ENCODE measurements around the gene BSG. TPM values are rescaled to one million over a fixed set of nuclear protein-coding genes. Genes with fewer than 3 reads are reported as not detected.

BSG gene
- total and polyA plus RNA-seq, 8 donors: 259 to 457 (median 328) TPM

DNA sequence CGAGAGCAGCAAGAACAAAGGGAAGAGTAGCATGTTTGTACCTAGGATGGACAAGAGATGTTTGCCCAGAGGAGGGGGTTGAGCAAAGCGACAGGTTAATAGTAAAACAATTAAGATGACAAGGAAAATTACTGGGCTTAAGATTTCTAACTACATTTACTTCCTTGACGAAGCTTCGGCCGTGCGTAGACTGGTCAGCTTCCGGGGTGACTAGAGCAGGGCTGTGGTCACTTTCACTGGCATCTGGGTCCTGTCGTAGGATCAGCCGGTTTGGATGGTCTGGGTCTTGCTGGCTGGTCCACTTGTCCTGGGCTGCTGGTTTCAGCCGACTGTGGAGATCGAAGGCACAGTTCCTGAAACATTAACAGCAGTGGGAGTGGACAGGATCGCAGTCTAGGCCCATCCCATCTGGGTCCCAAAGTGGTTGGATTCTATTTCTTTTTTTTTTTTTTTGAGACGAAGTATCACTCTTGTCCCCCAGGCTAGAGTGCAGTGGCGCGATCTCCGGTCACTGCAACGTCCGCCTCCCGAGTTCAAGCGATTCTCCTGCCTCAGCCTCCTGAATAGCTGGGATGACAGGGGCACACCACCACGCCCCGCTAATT, 5.0 kb upstream of the BSG start:
- no peaks in the 10 kb centered on the region for H3K9me3 ChIP-seq
- no peak for TF ChIP-seq CTCF (IDR thresholded peaks at IDR 0.05)
- H3K36me3 ChIP-seq: no peaks in the 10 kb centered on the region
- no peak for ATAC-seq
- peaks cover 4 to 10% of the 10 kb centered on the region in 2 donors for H3K4me1 ChIP-seq
- DNase-seq: no peak
- no peaks in the 10 kb centered on the region for H3K27me3 ChIP-seq
- intact Hi-C loops (cut with DNase I): no loop called here
- peak overlapping the region in 1 of 2 donors; percentile 51 for H3K27ac ChIP-seq
- H3K4me3 ChIP-seq: no peak overlapping the region

DNA sequence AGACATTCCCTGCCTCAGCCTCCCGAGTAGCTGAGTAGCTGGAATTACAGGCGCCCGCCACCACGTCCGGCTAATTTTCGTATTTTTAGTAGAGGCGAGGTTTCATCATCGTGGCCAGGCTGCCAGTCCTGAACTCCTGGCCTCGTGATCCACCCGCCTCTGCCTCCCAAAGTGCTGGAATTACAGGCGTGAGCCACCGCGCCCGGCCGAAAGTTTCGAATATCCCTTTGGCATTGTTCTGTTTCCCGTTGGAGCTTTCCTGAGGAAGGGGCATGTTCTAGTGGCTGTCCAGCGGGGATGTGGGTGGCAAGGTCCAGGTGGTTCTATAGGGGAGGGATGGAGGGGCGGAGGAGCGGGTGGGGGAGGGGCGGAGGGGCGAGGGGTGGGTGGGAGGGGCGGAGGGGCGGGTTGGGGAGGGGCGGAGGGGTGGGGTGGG, 2.1 kb upstream of the BSG start:
- ATAC-seq (no peak), DNase-seq (peak in 1 of 4 donors; percentile 50)
- no peaks in the 10 kb centered on the region for H3K9me3 ChIP-seq
- H3K4me1 ChIP-seq: peaks cover 11 to 33% of the 10 kb centered on the region in 2 donors
- H3K36me3 ChIP-seq: no peaks in the 10 kb centered on the region
- no peak overlapping the region for H3K27ac ChIP-seq
- no peak overlapping the region for H3K4me3 ChIP-seq
- TF ChIP-seq CTCF (IDR thresholded peaks at IDR 0.05): no peak
- H3K27me3 ChIP-seq: no peaks in the 10 kb centered on the region
- intact Hi-C loops (cut with DNase I): no loop called here

DNA sequence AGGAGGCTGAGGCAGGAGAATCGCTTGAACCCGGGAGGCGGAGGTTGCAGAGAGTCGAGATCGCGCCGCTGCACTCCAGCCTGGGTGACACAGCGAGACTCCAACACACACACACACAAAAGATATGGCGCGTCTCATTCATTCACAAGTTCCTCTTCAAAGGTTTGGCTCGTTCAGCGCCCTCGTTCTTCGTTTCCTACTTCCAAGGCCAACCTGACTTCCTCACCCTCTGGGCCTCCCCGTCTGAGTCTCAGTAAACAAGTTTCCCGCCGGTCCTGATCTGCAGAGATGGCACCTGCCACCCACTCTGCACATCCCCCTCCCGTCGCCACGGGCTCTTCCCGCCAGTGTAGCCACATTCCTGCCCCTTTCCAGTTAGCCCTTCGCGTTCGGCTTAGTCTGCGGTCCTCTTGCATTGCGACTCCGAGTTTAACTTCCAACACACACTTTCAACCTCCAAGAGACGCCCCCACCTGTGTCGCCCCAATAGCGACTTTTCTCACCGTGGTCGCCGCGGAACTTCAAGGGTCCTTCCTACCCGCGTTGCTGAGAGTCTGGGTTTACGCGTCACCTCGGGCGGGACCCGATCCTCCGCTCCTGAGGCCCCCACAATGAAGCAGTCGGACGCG, 1.3 kb upstream of the BSG start:
- DNase-seq (peak in 3 of 4 donors; percentile 51 to 74 (median 66)), ATAC-seq (peak; percentile 12)
- no peaks in the 10 kb centered on the region for H3K36me3 ChIP-seq
- H3K4me3 ChIP-seq: peak overlapping the region; percentile 38 to 95
- no peaks in the 10 kb centered on the region for H3K27me3 ChIP-seq
- peak overlapping the region; percentile 91 to 93 for H3K27ac ChIP-seq
- intact Hi-C loops (cut with DNase I): no loop called here
- H3K4me1 ChIP-seq: peaks cover 18 to 41% of the 10 kb centered on the region in 2 donors
- no peak for TF ChIP-seq CTCF (IDR thresholded peaks at IDR 0.05)
- H3K9me3 ChIP-seq: no peaks in the 10 kb centered on the region

DNA sequence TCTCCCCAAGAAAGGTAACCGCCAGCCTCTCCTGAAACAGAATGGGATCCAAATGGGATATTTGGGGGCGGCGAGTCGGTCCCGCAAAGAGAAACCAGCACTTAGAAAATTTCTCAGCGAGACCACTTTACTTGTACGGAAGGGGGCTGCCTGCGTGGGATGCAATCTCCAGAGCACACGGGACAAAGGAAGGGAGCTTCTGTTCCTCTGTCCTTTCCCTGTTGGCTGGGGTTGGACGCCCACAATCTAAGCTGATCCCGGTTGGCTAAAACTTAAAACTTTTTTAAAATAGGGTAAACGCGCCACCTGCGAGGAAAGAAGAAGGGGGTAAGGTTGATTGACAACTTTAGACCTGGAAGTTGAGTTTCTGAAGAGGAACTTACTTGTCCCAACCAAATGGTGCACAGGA, 826 bp upstream of the BSG start:
- no peaks in the 10 kb centered on the region for H3K9me3 ChIP-seq
- TF ChIP-seq CTCF (IDR thresholded peaks at IDR 0.05): no peak
- ATAC-seq (peak; percentile 24), DNase-seq (peak in 1 of 4 donors; percentile 59)
- no peaks in the 10 kb centered on the region for H3K27me3 ChIP-seq
- H3K4me3 ChIP-seq: peak overlapping the region; percentile 38 to 95
- intact Hi-C loops (cut with DNase I): no loop called here
- no peaks in the 10 kb centered on the region for H3K36me3 ChIP-seq
- H3K4me1 ChIP-seq: peaks cover 18 to 46% of the 10 kb centered on the region in 2 donors
- H3K27ac ChIP-seq: peak overlapping the region; percentile 91 to 93

- intact Hi-C loops (cut with DNase I): no loop called here
- ATAC-seq (peak; percentile 8), DNase-seq (peak in 3 of 4 donors; percentile 53 to 85 (median 67))
- H3K36me3 ChIP-seq: peaks cover 0 to 9% of the 10 kb centered on the region in 2 donors
- peak overlapping the region; percentile 87 to 95 for H3K4me3 ChIP-seq
- H3K27me3 ChIP-seq: no peaks in the 10 kb centered on the region
- peak overlapping the region; percentile 73 to 93 for H3K27ac ChIP-seq
- no peaks in the 10 kb centered on the region for H3K9me3 ChIP-seq
- peaks cover 16 to 48% of the 10 kb centered on the region in 2 donors for H3K4me1 ChIP-seq
- no peak for TF ChIP-seq CTCF (IDR thresholded peaks at IDR 0.05)
Observed at GRCh38 chr19:572743-573518, 535 bp downstream of the BSG start.
